GM11168 (cell line): ENCODE data around the gene ALPG.

ENCODE experiments used
- in situ Hi-C: fragments of 300-500 bp; cut with MboI; formaldehyde crosslinking; loops from one replicate; pipeline ENCODE4 v1.12.0; 2022; ENCODE audit warnings: low sequenced_read_pairs; ENCODE audit not compliant: unreplicated experiment

Gene ALPG

DNA sequence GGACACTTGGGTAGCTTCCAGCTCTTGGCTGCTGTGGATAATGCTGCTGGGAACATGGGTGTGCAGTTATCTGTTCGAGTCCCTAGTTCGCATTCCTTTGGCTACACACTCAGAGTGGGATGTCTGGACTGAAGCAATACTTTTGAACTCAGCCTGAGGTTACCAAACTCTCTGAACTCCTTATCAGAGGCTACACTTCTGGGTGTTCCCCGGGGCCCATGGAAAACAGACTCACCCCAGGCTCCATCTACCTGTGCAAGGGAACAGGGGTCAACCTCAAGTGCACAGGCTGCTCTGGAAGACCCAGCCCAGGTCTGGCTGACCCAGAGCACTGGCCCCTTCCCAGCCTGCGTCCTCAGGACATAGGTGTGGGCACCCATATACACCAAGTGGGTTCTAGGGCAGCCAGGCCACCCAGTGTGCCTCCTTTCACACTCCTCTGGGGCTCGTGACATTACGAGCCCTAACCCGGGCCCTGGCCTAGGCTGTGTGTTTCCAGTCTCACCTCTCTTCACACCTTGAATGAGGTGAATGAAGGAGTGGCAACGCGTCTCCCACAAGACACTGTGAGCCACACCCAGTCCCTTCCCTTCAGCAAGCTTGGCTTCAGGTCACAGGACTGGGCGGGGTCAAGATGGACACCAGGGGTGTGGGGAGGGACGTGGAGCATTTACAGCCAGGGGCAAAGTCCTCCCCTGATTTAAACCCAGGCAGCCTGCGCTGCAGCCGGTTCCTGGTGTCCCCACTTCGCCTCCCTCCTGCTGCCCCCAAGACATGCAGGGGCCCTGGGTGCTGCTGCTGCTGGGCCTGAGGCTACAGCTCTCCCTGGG, 49.0 kb downstream of the ALPG start, which contains the start of gene ALPI:
TSS of gene ALPI (plus strand) at position 728 of the 830 bp plus-strand sequence. CDS start at position 775, 47 bp downstream.
- in situ Hi-C loops: no loop called here

DNA sequence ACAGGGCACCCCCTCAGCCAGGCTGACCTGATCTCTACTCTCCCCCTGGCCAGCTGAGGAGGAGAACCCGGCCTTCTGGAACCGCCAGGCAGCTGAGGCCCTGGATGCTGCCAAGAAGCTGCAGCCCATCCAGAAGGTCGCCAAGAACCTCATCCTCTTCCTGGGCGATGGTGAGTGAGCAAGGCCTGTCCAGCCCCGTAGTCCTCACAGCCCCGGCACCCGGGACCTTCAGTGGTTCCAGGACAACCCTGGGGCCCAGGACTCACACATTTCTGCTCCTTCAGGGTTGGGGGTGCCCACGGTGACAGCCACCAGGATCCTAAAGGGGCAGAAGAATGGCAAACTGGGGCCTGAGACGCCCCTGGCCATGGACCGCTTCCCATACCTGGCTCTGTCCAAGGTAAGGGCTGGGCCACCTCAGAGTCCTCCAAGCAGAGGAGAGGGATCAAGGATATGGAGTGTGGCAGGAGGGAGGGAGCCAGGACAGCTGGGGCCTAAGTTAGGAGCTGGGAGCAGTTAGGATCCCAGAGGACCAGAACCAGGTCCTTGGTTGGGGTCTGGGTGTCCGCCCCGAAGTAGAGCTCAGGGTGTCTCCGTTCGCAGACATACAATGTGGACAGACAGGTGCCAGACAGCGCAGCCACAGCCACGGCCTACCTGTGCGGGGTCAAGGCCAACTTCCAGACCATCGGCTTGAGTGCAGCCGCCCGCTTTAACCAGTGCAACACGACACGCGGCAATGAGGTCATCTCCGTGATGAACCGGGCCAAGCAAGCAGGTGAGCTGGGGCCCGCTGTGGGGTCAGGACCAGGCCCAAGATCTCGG, 49.9 kb downstream of the ALPG start:
- in situ Hi-C loops: no loop called here

DNA sequence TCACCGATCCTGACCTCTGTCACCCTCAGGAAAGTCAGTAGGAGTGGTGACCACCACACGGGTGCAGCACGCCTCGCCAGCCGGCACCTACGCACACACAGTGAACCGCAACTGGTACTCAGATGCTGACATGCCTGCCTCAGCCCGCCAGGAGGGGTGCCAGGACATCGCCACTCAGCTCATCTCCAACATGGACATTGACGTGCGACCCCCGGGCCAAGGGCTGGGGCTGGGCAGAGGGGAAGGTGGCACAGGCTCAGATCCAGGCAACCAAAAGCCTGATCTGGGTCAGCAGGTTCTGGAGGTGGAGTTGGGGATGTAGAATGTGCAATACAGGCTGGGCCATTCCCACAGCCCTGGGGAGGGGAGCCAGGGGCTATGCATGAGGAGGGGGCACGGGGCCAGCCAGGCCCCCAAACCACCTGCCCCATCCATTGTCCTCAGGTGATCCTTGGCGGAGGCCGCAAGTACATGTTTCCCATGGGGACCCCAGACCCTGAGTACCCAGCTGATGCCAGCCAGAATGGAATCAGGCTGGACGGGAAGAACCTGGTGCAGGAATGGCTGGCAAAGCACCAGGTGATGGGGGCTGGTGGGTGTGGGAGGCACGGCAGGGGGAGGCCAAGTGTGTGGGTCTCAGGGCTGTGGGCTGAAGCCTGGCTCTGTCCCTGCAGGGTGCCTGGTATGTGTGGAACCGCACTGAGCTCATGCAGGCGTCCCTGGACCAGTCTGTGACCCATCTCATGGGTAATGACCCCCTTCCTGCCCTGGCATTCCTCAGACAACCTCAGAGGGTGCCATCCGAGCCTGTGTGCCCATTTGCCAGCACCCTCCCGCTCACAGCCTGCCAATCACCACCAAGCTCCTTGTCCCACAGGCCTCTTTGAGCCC, 50.7 kb downstream of the ALPG start:
- in situ Hi-C loops: no loop called here

- in situ Hi-C loops: no loop called here
These were observed 51.5 kb downstream of the ALPG start for GRCh38 chr2:232458051-232458660.

DNA sequence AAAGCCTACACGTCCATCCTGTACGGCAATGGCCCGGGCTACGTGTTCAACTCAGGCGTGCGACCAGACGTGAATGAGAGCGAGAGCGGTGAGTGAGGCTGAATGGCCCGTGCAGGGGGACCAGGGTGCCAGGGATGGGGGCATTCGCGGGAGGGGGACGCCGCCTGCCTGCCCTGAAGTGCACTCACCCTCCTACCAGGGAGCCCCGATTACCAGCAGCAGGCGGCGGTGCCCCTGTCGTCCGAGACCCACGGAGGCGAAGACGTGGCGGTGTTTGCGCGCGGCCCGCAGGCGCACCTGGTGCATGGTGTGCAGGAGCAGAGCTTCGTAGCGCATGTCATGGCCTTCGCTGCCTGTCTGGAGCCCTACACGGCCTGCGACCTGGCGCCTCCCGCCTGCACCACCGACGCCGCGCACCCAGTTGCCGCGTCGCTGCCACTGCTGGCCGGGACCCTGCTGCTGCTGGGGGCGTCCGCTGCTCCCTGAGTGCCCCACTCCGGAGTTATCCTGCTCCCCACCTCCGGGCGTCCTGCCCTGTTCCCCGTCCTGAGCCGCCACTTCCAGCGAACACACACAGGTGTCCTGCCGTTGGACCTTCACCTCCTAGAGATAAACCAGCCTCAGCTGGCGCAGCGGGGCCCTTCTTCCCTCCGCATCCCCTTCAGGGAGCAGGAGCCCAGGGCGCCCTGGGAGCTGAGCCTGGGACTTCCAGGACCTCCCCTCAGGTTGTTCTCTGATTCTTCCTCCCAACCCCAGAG, 52.2 kb downstream of the ALPG start:
- in situ Hi-C loops: no loop called here

DNA sequence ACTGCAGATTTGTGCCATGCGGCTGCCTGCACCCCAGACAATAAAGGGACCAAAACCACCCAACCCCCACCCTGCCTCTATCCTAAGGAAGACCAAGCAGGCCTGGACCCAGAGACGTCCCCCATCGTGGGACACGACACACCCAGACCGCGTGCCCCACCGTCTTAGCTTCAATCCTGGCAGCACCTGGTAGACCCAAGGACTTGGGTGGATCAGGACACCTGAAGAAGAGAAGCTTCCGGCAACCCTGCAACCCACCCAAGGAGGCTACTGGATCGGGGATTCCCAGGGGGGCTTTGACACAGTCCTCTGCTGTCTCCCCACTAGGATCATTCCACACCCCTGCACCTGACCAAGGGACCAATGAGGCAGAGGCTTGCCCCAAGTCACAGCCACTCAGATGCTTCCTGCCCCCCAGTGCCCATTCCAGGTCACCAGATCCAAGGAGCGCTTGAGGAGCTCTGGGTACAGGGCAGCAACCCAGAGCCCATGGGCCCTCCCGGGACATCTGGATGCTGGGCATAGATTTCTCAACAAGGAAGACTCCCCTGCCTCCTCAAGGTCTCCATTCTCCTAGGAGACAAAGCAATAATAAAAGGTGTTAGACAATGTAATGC, 52.9 kb downstream of the ALPG start:
- in situ Hi-C loops: no loop called here

DNA sequence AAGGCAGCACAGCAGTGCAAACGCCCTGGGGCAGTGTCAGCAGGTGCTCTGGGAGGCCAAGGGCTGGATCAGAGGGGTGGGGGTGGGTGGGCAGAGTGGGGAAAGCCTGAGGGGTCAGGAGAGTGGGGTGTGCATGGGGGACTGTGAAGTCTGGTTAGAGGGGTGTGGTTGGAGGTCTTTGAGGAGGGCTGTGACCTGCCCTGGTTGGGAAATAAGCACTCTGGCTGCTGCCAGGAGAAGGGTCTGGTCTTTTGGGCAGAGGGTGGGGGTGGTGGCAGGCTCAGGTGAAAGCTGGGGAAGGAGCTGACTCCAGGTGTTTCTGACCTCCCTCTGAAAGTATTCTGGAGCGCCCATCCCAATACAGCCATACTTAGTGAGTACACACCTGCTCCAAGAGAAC, 53.5 kb downstream of the ALPG start:
- in situ Hi-C loops: no loop called here
